PFSK-1 (cell line): ENCODE results near the gene PIK3R1.

Experiments used
- POLR2AphosphoS5 ChIP-seq: IDR thresholded peaks from 2 replicates; pipeline ENCODE4 v1.6.1; 2012; ENCODE audit warnings: low read depth, mild to moderate bottlenecking, control low read depth, low read length, moderate library complexity
- SIN3A ChIP-seq: IDR thresholded peaks from 2 replicates; pipeline ENCODE4 v1.6.1; 2012; ENCODE audit warnings: mild to moderate bottlenecking, low read length, moderate library complexity, borderline replicate concordance; ENCODE audit not compliant: insufficient read depth
- TAF1 ChIP-seq: IDR thresholded peaks from 2 replicates; pipeline ENCODE4 v1.6.1; 2012; ENCODE audit warnings: low read length, control low read depth, borderline replicate concordance; ENCODE audit not compliant: insufficient read depth
- TF ChIP-seq, protein P1 (sequence below), 2 experiments: IDR thresholded peaks; 2 replicates each; pipeline versions ENCODE4 v1.6.1 to v1.8.0; 2011 to 2012; ENCODE audit warnings: low read depth in 2 of 2, low read length in 2 of 2, control low read depth in 1 of 2, inconsistent platforms in 1 of 2, mild to moderate bottlenecking in 1 of 2, moderate library complexity in 1 of 2; ENCODE audit not compliant: insufficient read depth in 1 of 2

DNA sequence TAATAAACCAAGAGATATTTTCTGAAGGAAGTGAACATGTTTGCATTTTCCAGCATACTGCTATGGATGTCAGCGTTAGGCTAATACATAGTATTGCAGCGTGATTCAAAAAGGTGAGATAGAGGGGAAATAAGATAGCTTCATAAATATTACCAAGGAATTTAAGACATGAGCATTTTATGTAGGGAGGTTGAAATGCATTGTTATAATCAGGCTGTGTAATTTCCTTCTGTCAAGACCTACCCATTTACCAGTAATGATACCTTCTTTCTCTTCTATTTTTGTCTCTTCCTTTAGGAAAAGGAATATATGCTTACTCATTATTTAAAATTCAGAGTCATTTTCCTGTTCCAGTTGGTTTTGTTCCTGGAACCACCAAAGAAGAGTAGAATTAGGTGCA, 33.3 kb downstream of the PIK3R1 start:
- TF ChIP-seq POLR2AphosphoS5 (no peak), TAF1 (no peak), SIN3A (no peak)
- TF ChIP-seq, protein P1, sequence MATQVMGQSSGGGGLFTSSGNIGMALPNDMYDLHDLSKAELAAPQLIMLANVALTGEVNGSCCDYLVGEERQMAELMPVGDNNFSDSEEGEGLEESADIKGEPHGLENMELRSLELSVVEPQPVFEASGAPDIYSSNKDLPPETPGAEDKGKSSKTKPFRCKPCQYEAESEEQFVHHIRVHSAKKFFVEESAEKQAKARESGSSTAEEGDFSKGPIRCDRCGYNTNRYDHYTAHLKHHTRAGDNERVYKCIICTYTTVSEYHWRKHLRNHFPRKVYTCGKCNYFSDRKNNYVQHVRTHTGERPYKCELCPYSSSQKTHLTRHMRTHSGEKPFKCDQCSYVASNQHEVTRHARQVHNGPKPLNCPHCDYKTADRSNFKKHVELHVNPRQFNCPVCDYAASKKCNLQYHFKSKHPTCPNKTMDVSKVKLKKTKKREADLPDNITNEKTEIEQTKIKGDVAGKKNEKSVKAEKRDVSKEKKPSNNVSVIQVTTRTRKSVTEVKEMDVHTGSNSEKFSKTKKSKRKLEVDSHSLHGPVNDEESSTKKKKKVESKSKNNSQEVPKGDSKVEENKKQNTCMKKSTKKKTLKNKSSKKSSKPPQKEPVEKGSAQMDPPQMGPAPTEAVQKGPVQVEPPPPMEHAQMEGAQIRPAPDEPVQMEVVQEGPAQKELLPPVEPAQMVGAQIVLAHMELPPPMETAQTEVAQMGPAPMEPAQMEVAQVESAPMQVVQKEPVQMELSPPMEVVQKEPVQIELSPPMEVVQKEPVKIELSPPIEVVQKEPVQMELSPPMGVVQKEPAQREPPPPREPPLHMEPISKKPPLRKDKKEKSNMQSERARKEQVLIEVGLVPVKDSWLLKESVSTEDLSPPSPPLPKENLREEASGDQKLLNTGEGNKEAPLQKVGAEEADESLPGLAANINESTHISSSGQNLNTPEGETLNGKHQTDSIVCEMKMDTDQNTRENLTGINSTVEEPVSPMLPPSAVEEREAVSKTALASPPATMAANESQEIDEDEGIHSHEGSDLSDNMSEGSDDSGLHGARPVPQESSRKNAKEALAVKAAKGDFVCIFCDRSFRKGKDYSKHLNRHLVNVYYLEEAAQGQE (IDR thresholded peaks at IDR 0.05; ENCODE audit: insufficient read depth in 1 of 2, low read depth in 2 of 2, low read length in 2 of 2): no peak
